Natural killer cell (primary cell): ENCODE measurements around the gene TAGLN2. TPM values are rescaled to one million over a fixed set of nuclear protein-coding genes. Genes with fewer than 3 reads are reported as not detected.

Source experiments
- ATAC-seq, 3 donors: fragments of 150-1000 bp in 2 of 3; fragments of 200-7000 bp in 1 of 3; cut with Tn5 transposase; 1 replicate in 1 of 3; 2 replicates in 2 of 3; pipeline ENCODE4 v1.10.0; 2021; ENCODE audit warnings: mild to moderate bottlenecking in 2 of 3, moderate library complexity in 2 of 3
- DNase-seq, 2 donors: peaks; one replicate each; pipeline versions ENCODE4 v3.0.0 to v3.0.0-alpha.2; 2013 to 2021; ENCODE audit warnings: mixed read lengths in 1 of 2
- H3K27ac ChIP-seq: one replicate; pipeline ENCODE4 v1.5.1; 2013; ENCODE audit warnings: mild to moderate bottlenecking, low read length
- H3K27me3 ChIP-seq: one replicate; pipeline ENCODE4 v1.6.1; 2013; ENCODE audit warnings: low read length; ENCODE audit not compliant: control insufficient read depth, insufficient read depth
- H3K36me3 ChIP-seq: one replicate; pipeline ENCODE4 v1.6.1; 2013; ENCODE audit warnings: low read length; ENCODE audit not compliant: control insufficient read depth, insufficient read depth
- H3K4me1 ChIP-seq: one replicate; pipeline ENCODE4 v1.6.1; 2013; ENCODE audit warnings: low read length; ENCODE audit not compliant: control insufficient read depth, insufficient read depth
- H3K4me3 ChIP-seq: one replicate; pipeline ENCODE4 v1.5.1; 2013; ENCODE audit warnings: low read length
- H3K9me3 ChIP-seq: one replicate; pipeline ENCODE4 v1.6.1; 2013; ENCODE audit warnings: low read length; ENCODE audit not compliant: control insufficient read depth, insufficient read depth
- H3K27ac Mint-ChIP-seq, 2 donors: one replicate each; pipeline ENCODE4 v1.8.0; 2022; ENCODE audit warnings: mild to moderate bottlenecking in 2 of 2, mixed read lengths in 2 of 2, moderate library complexity in 1 of 2
- H3K27me3 Mint-ChIP-seq, 2 donors: one replicate each; pipeline ENCODE4 v1.8.0; 2022; ENCODE audit warnings: low read depth in 2 of 2, mixed read lengths in 2 of 2
- H3K36me3 Mint-ChIP-seq: one replicate; pipeline ENCODE4 v1.8.0; 2022; ENCODE audit warnings: mixed read lengths
- H3K4me1 Mint-ChIP-seq, 2 donors: one replicate each; pipeline ENCODE4 v1.8.0; 2022; ENCODE audit warnings: mixed read lengths in 2 of 2
- H3K4me3 Mint-ChIP-seq: one replicate; pipeline ENCODE4 v1.8.0; 2022; ENCODE audit warnings: mild to moderate bottlenecking, moderate library complexity, mixed read lengths
- H3K9me3 Mint-ChIP-seq, 2 donors: one replicate each; pipeline ENCODE4 v1.8.0; 2022; ENCODE audit warnings: mixed read lengths in 2 of 2
- WGBS: methylation state at CpG from one replicate; pipeline ENCODE4 v1.1.7; 2013; ENCODE audit warnings: missing lambda C conversion rate; ENCODE audit not compliant: insufficient coverage; 5-methylcytosine and 5-hydroxymethylcytosine counted together
- intact Hi-C: fragments of 100-400 bp; cut with micrococcal nuclease; formaldehyde crosslinking; loops from one replicate; pipeline ENCODE4 v1.14.2; 2022
- total RNA-seq, 4 donors: library from RNA; stranded (reverse); fragments of 120-200 nt in 1 of 4; gene quantifications; one replicate each; pipeline versions ENCODE4 v1.2.3 to v1.2.4, GENCODE V29; 2013 to 2022
- TF ChIP-seq, protein P1 (sequence below): fragments of 200-600 bp; IDR thresholded peaks from one replicate; pipeline ENCODE4 v1.8.0; 2022; ENCODE audit warnings: antibody characterized with exemption

The TAGLN2 gene
- total RNA-seq, 3 donors from 2014 or later (not counting 1 experiment from before 2014, with no cell fraction given): 344 to 394 (median 358) TPM

DNA sequence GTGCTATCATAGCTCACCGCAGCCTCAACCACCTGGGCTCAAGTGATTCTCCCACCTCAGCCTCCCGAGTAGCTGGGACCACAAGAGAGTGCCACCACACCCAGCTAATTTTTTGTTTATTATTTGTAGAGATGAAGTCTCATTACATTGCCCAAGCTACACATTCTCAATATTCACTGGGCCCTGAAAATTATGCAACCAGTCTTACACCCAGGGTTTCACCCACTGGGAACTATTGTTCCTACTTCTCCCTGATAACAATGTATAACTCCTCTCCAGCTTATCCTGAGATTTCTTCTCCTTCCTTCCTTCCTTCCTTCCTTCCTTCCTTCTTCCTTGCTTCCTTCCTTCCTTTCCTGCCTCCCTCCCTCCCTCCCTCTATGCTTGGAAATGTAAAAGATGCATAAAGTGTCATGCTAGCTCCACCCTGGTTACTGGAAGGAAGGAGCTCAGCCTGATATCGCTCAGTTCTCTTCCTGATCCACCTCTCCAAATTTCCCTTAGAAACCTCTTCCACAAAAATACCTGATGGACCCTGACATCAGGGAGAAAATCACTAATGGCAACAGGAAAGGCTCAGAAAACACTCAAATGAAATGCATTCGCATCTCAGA, 51.7 kb downstream of the TAGLN2 start:
- TF ChIP-seq, protein P1, sequence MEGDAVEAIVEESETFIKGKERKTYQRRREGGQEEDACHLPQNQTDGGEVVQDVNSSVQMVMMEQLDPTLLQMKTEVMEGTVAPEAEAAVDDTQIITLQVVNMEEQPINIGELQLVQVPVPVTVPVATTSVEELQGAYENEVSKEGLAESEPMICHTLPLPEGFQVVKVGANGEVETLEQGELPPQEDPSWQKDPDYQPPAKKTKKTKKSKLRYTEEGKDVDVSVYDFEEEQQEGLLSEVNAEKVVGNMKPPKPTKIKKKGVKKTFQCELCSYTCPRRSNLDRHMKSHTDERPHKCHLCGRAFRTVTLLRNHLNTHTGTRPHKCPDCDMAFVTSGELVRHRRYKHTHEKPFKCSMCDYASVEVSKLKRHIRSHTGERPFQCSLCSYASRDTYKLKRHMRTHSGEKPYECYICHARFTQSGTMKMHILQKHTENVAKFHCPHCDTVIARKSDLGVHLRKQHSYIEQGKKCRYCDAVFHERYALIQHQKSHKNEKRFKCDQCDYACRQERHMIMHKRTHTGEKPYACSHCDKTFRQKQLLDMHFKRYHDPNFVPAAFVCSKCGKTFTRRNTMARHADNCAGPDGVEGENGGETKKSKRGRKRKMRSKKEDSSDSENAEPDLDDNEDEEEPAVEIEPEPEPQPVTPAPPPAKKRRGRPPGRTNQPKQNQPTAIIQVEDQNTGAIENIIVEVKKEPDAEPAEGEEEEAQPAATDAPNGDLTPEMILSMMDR: no peak
- 93% methylated on average over 3 of the region's 4 CpGs for WGBS
- no peak for ATAC-seq
- Mint-ChIP-seq H3K36me3 (no peaks in the 10 kb centered on the region), H3K4me1 (peaks cover 0 to 5% of the 10 kb centered on the region in 2 donors), H3K4me3 (no peak overlapping the region), H3K9me3 (no peaks in the 10 kb centered on the region), H3K27me3 (peaks cover 9 to 20% of the 10 kb centered on the region in 2 donors), H3K27ac (no peak overlapping the region)
- intact Hi-C loops: no loop called here
- no peaks in the 10 kb centered on the region for H3K9me3 ChIP-seq
- no peaks in the 10 kb centered on the region for H3K36me3 ChIP-seq
- no peaks in the 10 kb centered on the region for H3K27me3 ChIP-seq
- no peak for DNase-seq
- no peak overlapping the region for H3K4me3 ChIP-seq
- no peak overlapping the region for H3K27ac ChIP-seq
- H3K4me1 ChIP-seq: no peaks in the 10 kb centered on the region

DNA sequence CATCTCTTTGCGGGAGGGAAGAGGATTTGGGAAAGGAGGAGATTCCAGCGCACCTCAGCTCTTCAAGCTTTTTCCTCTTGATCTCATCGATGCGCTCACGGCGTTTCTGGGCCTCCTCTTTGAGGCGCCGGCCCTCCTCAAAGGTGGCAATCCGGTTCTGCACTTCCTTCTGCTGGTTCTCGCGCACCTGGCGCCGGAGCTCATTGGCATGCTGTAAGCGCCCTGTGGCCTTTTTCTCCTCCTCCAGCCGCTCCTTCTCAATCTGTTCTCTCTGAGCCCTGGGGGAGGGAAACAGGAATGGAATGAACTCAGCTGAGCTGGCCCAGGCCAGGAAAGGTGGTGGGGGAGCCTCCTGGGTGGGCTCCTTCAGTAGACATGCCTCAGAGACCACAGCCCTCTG, 52.4 kb downstream of the TAGLN2 start:
- no peak overlapping the region for H3K27ac ChIP-seq
- no peaks in the 10 kb centered on the region for H3K27me3 ChIP-seq
- ATAC-seq (no peak), DNase-seq (no peak)
- H3K27ac Mint-ChIP-seq: no peak overlapping the region
- no peaks in the 10 kb centered on the region for H3K9me3 Mint-ChIP-seq
- H3K27me3 Mint-ChIP-seq: peaks cover 9 to 20% of the 10 kb centered on the region in 2 donors
- no peaks in the 10 kb centered on the region for H3K9me3 ChIP-seq
- H3K4me3 Mint-ChIP-seq: no peak overlapping the region
- no peak overlapping the region for H3K4me3 ChIP-seq
- 93% methylated on average over 14 of the region's 15 CpGs for WGBS
- no peaks in the 10 kb centered on the region for H3K36me3 ChIP-seq
- TF ChIP-seq, protein P1: no peak
- H3K36me3 Mint-ChIP-seq: no peaks in the 10 kb centered on the region
- intact Hi-C loops: no loop called here
- no peaks in the 10 kb centered on the region for H3K4me1 ChIP-seq
- H3K4me1 Mint-ChIP-seq: peaks cover 0 to 5% of the 10 kb centered on the region in 2 donors

GRCh38 chr1:159870704-159871103, 54.6 kb downstream of the TAGLN2 start:
- intact Hi-C loops: no loop called here
- Histone ChIP-seq H3K4me3 (no peak overlapping the region), H3K27ac (no peak overlapping the region), H3K4me1 (no peaks in the 10 kb centered on the region), H3K27me3 (no peaks in the 10 kb centered on the region), H3K9me3 (no peaks in the 10 kb centered on the region), H3K36me3 (no peaks in the 10 kb centered on the region)
- Mint-ChIP-seq H3K9me3 (no peaks in the 10 kb centered on the region), H3K4me3 (no peak overlapping the region), H3K4me1 (peaks cover 0 to 11% of the 10 kb centered on the region in 2 donors), H3K36me3 (no peaks in the 10 kb centered on the region), H3K27ac (no peak overlapping the region), H3K27me3 (peaks cover 6 to 19% of the 10 kb centered on the region in 2 donors)
- no peak for DNase-seq
- 92% methylated on average over 5 of the region's 5 CpGs for WGBS
- TF ChIP-seq, protein P1: no peak
- ATAC-seq: no peak

GRCh38 chr1:159869607-159870006, 55.7 kb downstream of the TAGLN2 start:
- no CpG with 5 or more reads among the region's 1 CpG for WGBS
- TF ChIP-seq, protein P1: no peak
- intact Hi-C loops: no loop called here

More at GRCh38 chr1:159869607-159870006, 55.7 kb downstream of the TAGLN2 start:
- Histone ChIP-seq H3K4me3 (no peak overlapping the region), H3K4me1 (no peaks in the 10 kb centered on the region), H3K27ac (no peak overlapping the region), H3K27me3 (no peaks in the 10 kb centered on the region), H3K9me3 (no peaks in the 10 kb centered on the region), H3K36me3 (no peaks in the 10 kb centered on the region)
- no peak for DNase-seq
- H3K27ac Mint-ChIP-seq: no peak overlapping the region
- H3K27me3 Mint-ChIP-seq: peaks cover 6 to 16% of the 10 kb centered on the region in 2 donors
- ATAC-seq: no peak
- no peaks in the 10 kb centered on the region for H3K9me3 Mint-ChIP-seq
- peaks cover 0 to 11% of the 10 kb centered on the region in 2 donors for H3K4me1 Mint-ChIP-seq
- H3K4me3 Mint-ChIP-seq: no peak overlapping the region
- H3K36me3 Mint-ChIP-seq: no peaks in the 10 kb centered on the region
